Stomach (tissue), 9 donors: ENCODE results near the gene KRT72. TPM values are rescaled to one million over a fixed set of nuclear protein-coding genes. Genes with fewer than 3 reads are reported as not detected.

Experiments used
- DNase-seq, 2 donors: peaks; one replicate each; pipeline versions ENCODE4 v3.0.0 to v3.0.0-alpha.2; 2013 to 2019
- H3K27ac ChIP-seq, 5 donors: fragments of 200-600 bp in 4 of 5; sonication (generic) in 4 of 5; one replicate each; pipeline ENCODE4 v1.5.1; 2013 to 2019; ENCODE audit warnings: mild to moderate bottlenecking in 1 of 5, moderate library complexity in 1 of 5
- H3K27me3 ChIP-seq, 3 donors: fragments of 200-600 bp; sonication (generic); one replicate each; pipeline ENCODE4 v1.5.1; 2017 to 2019; ENCODE audit warnings: mixed run types in 1 of 3
- H3K36me3 ChIP-seq, 4 donors: fragments of 200-600 bp; sonication (generic); 1 replicate in 3 of 4; 2 replicates in 1 of 4; pipeline ENCODE4 v1.5.1; 2016 to 2019
- H3K4me1 ChIP-seq, 4 donors: fragments of 200-600 bp; sonication (generic); one replicate each; pipeline ENCODE4 v1.5.1; 2016 to 2019
- H3K4me3 ChIP-seq, 4 donors: fragments of 200-600 bp; sonication (generic) in 3 of 4; one replicate each; pipeline ENCODE4 v1.5.1; 2016 to 2019; ENCODE audit warnings: mild to moderate bottlenecking in 1 of 4
- H3K9me3 ChIP-seq, 4 donors: fragments of 200-600 bp; sonication (generic); one replicate each; pipeline ENCODE4 v1.5.1; 2016 to 2019
- EP300 ChIP-seq: sonication (generic); formaldehyde crosslinking; IDR thresholded peaks from one replicate; pipeline ENCODE4 v1.6.1; 2017; ENCODE audit warnings: antibody characterized with exemption
- POLR2A ChIP-seq, 4 donors: fragments of 450-650 bp; IDR thresholded peaks; one replicate each; pipeline ENCODE4 v1.6.1; 2016; ENCODE audit warnings: antibody characterized with exemption in 4 of 4, control low read depth in 2 of 4, mild to moderate bottlenecking in 1 of 4, moderate library complexity in 1 of 4
- POLR2AphosphoS5 ChIP-seq, 3 donors: sonication (generic); formaldehyde crosslinking; IDR thresholded peaks; one replicate each; pipeline ENCODE4 v1.6.1; 2016; ENCODE audit warnings: antibody characterized with exemption in 3 of 3
- WGBS, 5 donors: extraction: QIAGEN DNeasy Blood & Tissue Kit in 3 of 5; methylation state at CpG; one replicate each; pipeline versions ENCODE4 v1.1.5 to v1.1.7; 2013 to 2018; 5-methylcytosine and 5-hydroxymethylcytosine counted together
- intact Hi-C: fragments of 100-400 bp; cut with DNase I; formaldehyde crosslinking; loops from one replicate; pipeline ENCODE4 v1.15.1; 2023; ENCODE audit warnings: low total_unique reads
- polyA plus RNA-seq, 3 donors: library from polyadenylated mRNA; stranded (reverse); fragments of 200-250 nt; gene quantifications; one replicate each; pipeline ENCODE4 v1.2.3, GENCODE V29; 2013
- total RNA-seq, 5 donors: library from RNA; depleted of rRNA; stranded (reverse); fragments of >200 nt; gene quantifications; one replicate each; pipeline versions ENCODE4 v1.1.0 to v1.2.3, GENCODE V29; 2014 to 2016
- TF ChIP-seq, protein P1 (sequence below), 7 experiments: fragments of 450-650 bp in 4 of 7; fragments of 200-600 bp in 3 of 7; sonication (generic) in 3 of 7; IDR thresholded peaks; one replicate each; pipeline ENCODE4 v1.5.1; 2016 to 2019; ENCODE audit warnings: antibody characterized with exemption in 7 of 7, control low read depth in 2 of 7, mild to moderate bottlenecking in 1 of 7
- donor health status: healthy with polysubstance abuse.
- donor health status: Bipolar disorder and iron deficiency.
- donor health status: healthy.

Gene KRT72
- total and polyA plus RNA-seq, 8 donors: not detected

DNA sequence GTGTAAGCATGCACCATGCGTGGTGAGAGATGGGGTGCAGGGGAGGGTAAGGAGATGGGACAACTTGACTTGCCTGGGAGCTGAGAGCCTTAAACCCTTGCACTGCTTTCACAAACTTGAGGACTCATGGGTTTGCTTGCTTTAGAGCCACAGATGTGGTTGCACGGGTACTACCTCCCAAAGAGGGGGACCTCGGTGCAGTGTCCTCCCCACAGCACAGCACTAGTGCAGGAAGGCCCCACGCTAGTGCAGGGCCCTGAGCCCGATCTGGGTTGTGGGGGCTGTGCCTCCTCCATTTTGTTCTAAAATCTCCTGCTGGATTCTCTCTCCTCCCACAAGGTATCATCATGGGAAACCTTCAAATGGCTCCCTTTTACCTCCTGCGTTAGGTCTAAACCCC, 11.2 kb downstream of the KRT72 start:
- TF ChIP-seq EP300 (no peak), POLR2AphosphoS5 (IDR thresholded peaks at IDR 0.05) (no peak), POLR2A (IDR thresholded peaks at IDR 0.05) (no peak)
- TF ChIP-seq, protein P1, sequence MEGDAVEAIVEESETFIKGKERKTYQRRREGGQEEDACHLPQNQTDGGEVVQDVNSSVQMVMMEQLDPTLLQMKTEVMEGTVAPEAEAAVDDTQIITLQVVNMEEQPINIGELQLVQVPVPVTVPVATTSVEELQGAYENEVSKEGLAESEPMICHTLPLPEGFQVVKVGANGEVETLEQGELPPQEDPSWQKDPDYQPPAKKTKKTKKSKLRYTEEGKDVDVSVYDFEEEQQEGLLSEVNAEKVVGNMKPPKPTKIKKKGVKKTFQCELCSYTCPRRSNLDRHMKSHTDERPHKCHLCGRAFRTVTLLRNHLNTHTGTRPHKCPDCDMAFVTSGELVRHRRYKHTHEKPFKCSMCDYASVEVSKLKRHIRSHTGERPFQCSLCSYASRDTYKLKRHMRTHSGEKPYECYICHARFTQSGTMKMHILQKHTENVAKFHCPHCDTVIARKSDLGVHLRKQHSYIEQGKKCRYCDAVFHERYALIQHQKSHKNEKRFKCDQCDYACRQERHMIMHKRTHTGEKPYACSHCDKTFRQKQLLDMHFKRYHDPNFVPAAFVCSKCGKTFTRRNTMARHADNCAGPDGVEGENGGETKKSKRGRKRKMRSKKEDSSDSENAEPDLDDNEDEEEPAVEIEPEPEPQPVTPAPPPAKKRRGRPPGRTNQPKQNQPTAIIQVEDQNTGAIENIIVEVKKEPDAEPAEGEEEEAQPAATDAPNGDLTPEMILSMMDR (IDR thresholded peaks at IDR 0.05): no peak
- Histone ChIP-seq H3K27me3 (peaks cover 0 to 22% (median 0%) of the 10 kb centered on the region in 3 donors), H3K4me1 (no peaks in the 10 kb centered on the region), H3K4me3 (no peak overlapping the region), H3K36me3 (no peaks in the 10 kb centered on the region), H3K9me3 (no peaks in the 10 kb centered on the region), H3K27ac (no peak overlapping the region)
- 81 to 95% (median 94%) methylated on average over 6 of the region's 6 CpGs for WGBS, 5 donors
- DNase-seq: no peak
- intact Hi-C loops: no loop called here

DNA sequence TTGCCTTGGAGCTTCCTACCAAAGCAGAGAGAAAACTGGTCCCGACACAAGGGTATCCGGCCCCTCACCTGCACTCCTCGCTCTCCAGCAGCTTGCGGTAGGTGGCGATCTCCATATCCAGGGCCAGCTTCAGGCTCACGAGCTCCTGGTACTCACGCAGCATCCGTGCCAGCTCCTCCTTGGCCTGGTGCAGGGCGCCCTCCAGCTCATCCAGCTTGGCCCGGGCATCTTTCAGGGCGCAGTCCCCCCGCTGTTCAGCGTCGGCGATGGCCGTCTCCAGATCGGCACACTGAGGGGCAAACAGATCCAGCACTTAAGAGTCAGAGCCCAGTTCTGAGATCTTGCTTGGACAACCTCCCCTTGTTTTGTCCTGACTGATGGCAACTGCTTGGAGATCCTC, 13.7 kb downstream of the KRT72 start:
- Histone ChIP-seq H3K9me3 (no peaks in the 10 kb centered on the region), H3K4me3 (no peak overlapping the region), H3K27ac (no peak overlapping the region), H3K36me3 (no peaks in the 10 kb centered on the region), H3K4me1 (no peaks in the 10 kb centered on the region), H3K27me3 (peaks cover 0 to 17% (median 0%) of the 10 kb centered on the region in 3 donors)
- 72 to 75% (median 75%) methylated on average over 17 of the region's 17 CpGs for WGBS, 5 donors
- intact Hi-C loops: loop anchor here (5.0 kb wide), 1 partner anchor 275 kb away; no protein-coding TSS in a partner anchor
- TF ChIP-seq POLR2A (IDR thresholded peaks at IDR 0.05): no peak
- TF ChIP-seq, protein P1 (IDR thresholded peaks at IDR 0.05): no peak
- TF ChIP-seq POLR2AphosphoS5 (IDR thresholded peaks at IDR 0.05): no peak
- no peak for TF ChIP-seq EP300
- no peak for DNase-seq

DNA sequence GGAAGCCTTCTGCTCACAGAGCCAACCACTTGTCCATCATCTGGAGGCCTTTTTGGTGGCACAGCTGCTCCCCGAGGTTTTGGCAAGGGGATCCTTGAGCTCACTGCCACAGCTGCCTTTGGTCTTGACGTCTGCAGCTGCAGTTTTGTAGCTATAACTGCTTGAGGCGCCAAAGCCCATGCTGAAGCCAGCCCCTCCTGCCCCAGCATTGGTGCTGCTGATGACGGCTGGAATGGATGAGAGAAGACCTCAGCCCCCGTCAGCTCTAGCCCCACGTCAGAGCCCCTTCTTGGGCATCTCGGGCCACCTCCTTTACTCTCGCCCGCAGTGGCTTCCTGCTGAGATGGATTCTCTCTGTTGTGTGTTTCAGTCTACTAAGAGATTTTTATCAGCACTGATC, 15.3 kb downstream of the KRT72 start:
- TF ChIP-seq POLR2AphosphoS5 (IDR thresholded peaks at IDR 0.05) (no peak), POLR2A (IDR thresholded peaks at IDR 0.05) (no peak), EP300 (no peak)
- TF ChIP-seq, protein P1 (IDR thresholded peaks at IDR 0.05): no peak
- no peaks in the 10 kb centered on the region for H3K9me3 ChIP-seq
- no peak overlapping the region for H3K27ac ChIP-seq
- no peaks in the 10 kb centered on the region for H3K4me1 ChIP-seq
- WGBS, 5 donors: 62 to 74% (median 70%) methylated on average over 8 to 9 of the region's 9 CpGs
- H3K27me3 ChIP-seq: peaks cover 0 to 10% (median 0%) of the 10 kb centered on the region in 3 donors
- no peaks in the 10 kb centered on the region for H3K36me3 ChIP-seq
- intact Hi-C loops: loop anchor here (5.0 kb wide), 1 partner anchor 276 kb away; no protein-coding TSS in a partner anchor
- H3K4me3 ChIP-seq: no peak overlapping the region
- peak in 1 of 2 donors; percentile 57 for DNase-seq

DNA sequence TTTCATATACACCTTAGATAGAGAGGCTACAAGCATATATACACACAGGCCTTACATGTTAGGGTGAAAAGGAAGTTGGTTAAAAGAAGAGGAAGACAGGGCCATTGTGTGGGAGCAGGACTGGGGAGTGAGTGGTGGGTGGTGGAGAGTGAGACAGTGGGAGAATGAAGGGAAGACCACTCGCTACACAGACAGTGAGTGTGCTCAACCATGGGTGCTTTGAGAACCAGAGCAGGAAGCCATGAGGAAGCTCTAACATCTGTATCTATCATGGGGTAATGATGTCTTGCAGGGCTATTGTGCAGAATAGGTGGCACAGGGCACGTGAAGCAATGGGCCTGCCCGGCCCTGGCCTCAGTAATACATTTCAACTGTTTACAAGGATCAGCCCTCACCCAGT, 16.2 kb downstream of the KRT72 start:
- H3K27ac ChIP-seq: no peak overlapping the region
- H3K4me3 ChIP-seq: no peak overlapping the region
- H3K4me1 ChIP-seq: no peaks in the 10 kb centered on the region
- peaks cover 0 to 10% (median 0%) of the 10 kb centered on the region in 3 donors for H3K27me3 ChIP-seq
- WGBS, 5 donors: 80 to 97% (median 86%) methylated on average over 3 of the region's 3 CpGs
- H3K9me3 ChIP-seq: no peaks in the 10 kb centered on the region
- no peak for DNase-seq
- no peaks in the 10 kb centered on the region for H3K36me3 ChIP-seq
- intact Hi-C loops: loop anchor here (5.0 kb wide), 1 partner anchor 277 kb away; no protein-coding TSS in a partner anchor
- TF ChIP-seq POLR2AphosphoS5 (IDR thresholded peaks at IDR 0.05): no peak
- no peak for TF ChIP-seq POLR2A (IDR thresholded peaks at IDR 0.05)
- no peak for TF ChIP-seq EP300
- TF ChIP-seq, protein P1 (IDR thresholded peaks at IDR 0.05): no peak
